Measurements from ENCODE around the gene ADAM12. TPM values are rescaled to one million over a fixed set of nuclear protein-coding genes. Genes with fewer than 3 reads are reported as not detected.
A peak's percentile ranks its signal among the peaks of the same experiment; 100 is the strongest.

The ADAM12 gene
- total RNA-seq, 4 donors from 2014 or later, result under 0.01 to 1.3 (median 1.0) TPM

DNA sequence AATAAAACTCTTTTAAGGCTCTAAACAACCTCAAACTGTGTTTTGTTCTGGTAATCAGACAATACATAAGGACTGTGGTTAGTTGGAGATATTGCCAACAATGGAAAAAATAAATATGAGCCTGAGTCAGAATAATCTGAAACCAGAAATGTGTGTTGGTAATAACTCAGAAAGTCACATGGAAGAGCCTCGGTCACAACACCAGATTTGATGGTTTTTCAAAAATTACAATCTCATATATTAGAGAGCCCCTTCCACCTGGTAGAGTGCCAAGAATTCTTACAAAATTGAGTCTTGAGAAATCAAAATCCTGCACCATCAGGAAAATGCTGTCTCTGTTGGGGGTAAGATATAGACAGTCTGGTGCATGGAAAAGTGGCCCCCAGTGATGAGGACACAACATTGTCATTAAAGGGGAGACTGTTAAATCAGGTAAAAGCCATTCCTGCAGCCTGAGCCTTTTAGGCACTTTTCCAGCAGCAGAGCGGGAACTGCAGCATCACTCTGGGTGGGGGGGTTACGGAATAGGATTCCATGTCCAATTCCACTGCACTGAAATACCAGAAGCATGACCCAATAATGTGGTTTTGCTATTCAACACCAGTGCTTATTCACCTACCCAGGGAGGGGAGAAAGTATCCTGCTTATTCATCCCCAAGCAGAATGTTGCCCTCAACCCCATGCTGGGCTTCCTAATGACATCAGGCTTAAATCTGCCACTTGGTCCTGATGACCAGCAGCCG lies 9.5 kb upstream of the ADAM12 start:
- DNase-seq (ENCODE audit: extremely low spot score), result peak; percentile 47

DNA sequence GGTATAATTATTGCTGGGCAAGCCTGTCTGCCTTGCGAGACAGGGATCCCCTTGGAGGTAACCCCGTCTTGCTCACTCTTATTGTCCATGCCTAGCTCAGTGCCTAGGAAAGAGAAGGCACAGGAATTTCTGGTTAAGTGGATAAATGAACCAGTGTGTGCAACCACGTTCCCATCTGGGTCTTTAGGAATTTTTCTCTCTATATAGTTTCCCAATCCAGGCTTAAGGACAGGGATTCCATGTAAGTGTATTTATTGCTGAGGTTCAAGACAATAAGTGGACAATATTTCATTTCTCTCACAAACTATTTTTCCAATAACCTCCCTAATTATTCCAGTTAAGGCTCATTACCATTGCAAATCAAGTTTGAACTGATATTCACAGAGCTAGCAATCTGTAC lies 8.9 kb upstream of the ADAM12 start:
- Histone ChIP-seq H3K4me3 (no peak overlapping the region), H3K36me3 (no peaks in the 10 kb centered on the region), H3K4me1 (no peaks in the 10 kb centered on the region), H3K27ac (replicated peaks in 1 of 4) (no peak overlapping the region), H3K27me3 (peaks cover 0 to 5% (median 0%) of the 10 kb centered on the region in 4 donors), H3K9me3 (peaks cover 0 to 3% (median 0%) of the 10 kb centered on the region in 4 donors)
- TF ChIP-seq EP300 (IDR thresholded peaks at IDR 0.05) (no peak), POLR2AphosphoS5 (IDR thresholded peaks at IDR 0.05) (no peak), POLR2A (IDR thresholded peaks at IDR 0.05; ENCODE audit: low read depth) (no peak)
- TF ChIP-seq, protein P1, sequence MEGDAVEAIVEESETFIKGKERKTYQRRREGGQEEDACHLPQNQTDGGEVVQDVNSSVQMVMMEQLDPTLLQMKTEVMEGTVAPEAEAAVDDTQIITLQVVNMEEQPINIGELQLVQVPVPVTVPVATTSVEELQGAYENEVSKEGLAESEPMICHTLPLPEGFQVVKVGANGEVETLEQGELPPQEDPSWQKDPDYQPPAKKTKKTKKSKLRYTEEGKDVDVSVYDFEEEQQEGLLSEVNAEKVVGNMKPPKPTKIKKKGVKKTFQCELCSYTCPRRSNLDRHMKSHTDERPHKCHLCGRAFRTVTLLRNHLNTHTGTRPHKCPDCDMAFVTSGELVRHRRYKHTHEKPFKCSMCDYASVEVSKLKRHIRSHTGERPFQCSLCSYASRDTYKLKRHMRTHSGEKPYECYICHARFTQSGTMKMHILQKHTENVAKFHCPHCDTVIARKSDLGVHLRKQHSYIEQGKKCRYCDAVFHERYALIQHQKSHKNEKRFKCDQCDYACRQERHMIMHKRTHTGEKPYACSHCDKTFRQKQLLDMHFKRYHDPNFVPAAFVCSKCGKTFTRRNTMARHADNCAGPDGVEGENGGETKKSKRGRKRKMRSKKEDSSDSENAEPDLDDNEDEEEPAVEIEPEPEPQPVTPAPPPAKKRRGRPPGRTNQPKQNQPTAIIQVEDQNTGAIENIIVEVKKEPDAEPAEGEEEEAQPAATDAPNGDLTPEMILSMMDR (IDR thresholded peaks at IDR 0.05), result no peak
- intact Hi-C loops (cut with DNase I), result no loop called here
- no peak for DNase-seq (ENCODE audit: extremely low spot score)
- WGBS, result 89% methylated on average over 3 of the region's 3 CpGs

More for the DNA sequence above, 9.5 kb upstream of the ADAM12 start:
- peaks cover 0 to 5% (median 0%) of the 10 kb centered on the region in 4 donors for H3K27me3 ChIP-seq
- WGBS, result 66% methylated on average over 4 of the region's 4 CpGs
- intact Hi-C loops (cut with DNase I), result no loop called here
- H3K36me3 ChIP-seq, result no peaks in the 10 kb centered on the region
- H3K4me3 ChIP-seq, result no peak overlapping the region
- peaks cover 0 to 3% (median 0%) of the 10 kb centered on the region in 4 donors for H3K9me3 ChIP-seq
- no peak overlapping the region for H3K27ac ChIP-seq (replicated peaks in 1 of 4)
- no peaks in the 10 kb centered on the region for H3K4me1 ChIP-seq
- TF ChIP-seq, protein P1 (IDR thresholded peaks at IDR 0.05), result no peak
- TF ChIP-seq EP300 (IDR thresholded peaks at IDR 0.05) (no peak), POLR2A (IDR thresholded peaks at IDR 0.05; ENCODE audit: low read depth) (no peak), POLR2AphosphoS5 (IDR thresholded peaks at IDR 0.05) (no peak)

DNA sequence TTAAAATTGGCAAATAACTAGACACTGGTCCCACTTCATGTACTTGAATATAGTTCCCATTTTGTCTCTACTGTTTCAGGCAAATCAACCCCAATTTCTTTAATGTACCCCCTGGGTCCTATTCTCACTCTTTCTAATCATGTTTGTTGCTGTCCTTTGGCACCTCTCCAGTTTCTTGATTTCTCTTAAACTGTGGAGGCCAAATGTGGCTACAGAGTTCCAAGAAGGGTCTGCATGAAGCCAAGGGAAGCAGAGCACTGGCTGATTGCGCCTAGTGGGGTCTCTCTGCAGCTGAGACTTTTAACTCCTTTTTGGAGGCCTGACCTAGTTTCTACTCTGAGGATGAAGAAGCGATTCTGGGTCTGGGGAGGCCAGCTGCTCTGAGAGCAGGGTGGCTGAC lies 6.7 kb upstream of the ADAM12 start:
- intact Hi-C loops (cut with DNase I), result no loop called here
- H3K36me3 ChIP-seq, result no peaks in the 10 kb centered on the region
- H3K4me1 ChIP-seq, result peaks cover 0 to 7% (median 4%) of the 10 kb centered on the region in 4 donors
- TF ChIP-seq, protein P1 (IDR thresholded peaks at IDR 0.05), result no peak
- TF ChIP-seq POLR2AphosphoS5 (IDR thresholded peaks at IDR 0.05) (no peak), POLR2A (IDR thresholded peaks at IDR 0.05; ENCODE audit: low read depth) (no peak), EP300 (IDR thresholded peaks at IDR 0.05) (no peak)
- peaks cover 0 to 3% (median 0%) of the 10 kb centered on the region in 4 donors for H3K9me3 ChIP-seq
- no peak for DNase-seq (ENCODE audit: extremely low spot score)
- WGBS, result 91% methylated on average over 2 of the region's 2 CpGs
- H3K27me3 ChIP-seq, result peaks cover 0 to 10% (median 0%) of the 10 kb centered on the region in 4 donors
- no peak overlapping the region for H3K27ac ChIP-seq (replicated peaks in 1 of 4)
- H3K4me3 ChIP-seq, result no peak overlapping the region

DNA sequence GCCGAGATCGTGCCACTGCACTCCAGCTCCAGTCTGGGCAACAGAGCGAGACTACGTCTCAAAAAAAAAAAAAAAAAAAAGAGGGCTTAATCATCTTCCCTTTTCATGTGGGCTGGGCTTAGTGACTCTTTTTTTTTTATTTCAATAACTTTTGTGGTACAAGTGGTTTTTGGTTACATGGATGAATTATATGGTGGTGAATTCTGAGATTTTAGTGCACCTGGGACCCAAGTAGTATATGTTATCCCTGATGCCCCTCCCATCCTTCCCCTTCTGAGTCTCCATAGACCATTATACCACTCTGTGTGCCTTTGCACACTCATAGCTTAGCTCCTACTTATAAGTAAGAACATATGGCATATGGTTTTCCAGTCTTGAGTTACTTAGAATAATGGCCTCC lies 4.8 kb upstream of the ADAM12 start:
- H3K36me3 ChIP-seq, result no peaks in the 10 kb centered on the region
- no peak overlapping the region for H3K4me3 ChIP-seq
- peaks cover 0 to 25% (median 0%) of the 10 kb centered on the region in 4 donors for H3K27me3 ChIP-seq
- peaks cover 0 to 15% (median 10%) of the 10 kb centered on the region in 4 donors for H3K4me1 ChIP-seq
- 93% methylated on average over 4 of the region's 4 CpGs for WGBS
- no peak overlapping the region for H3K27ac ChIP-seq (replicated peaks in 1 of 4)
- intact Hi-C loops (cut with DNase I), result no loop called here
- TF ChIP-seq POLR2A (IDR thresholded peaks at IDR 0.05; ENCODE audit: low read depth) (no peak), POLR2AphosphoS5 (IDR thresholded peaks at IDR 0.05) (no peak), EP300 (IDR thresholded peaks at IDR 0.05) (no peak)
- TF ChIP-seq, protein P1 (IDR thresholded peaks at IDR 0.05), result no peak
- DNase-seq (ENCODE audit: extremely low spot score), result peak; percentile 14
- peaks cover 0 to 3% (median 0%) of the 10 kb centered on the region in 4 donors for H3K9me3 ChIP-seq
